Measurements from ENCODE around the gene DPYD.

Gene DPYD

GRCh38 chr1:97649591-97649990 is 271.2 kb downstream of the DPYD start:
- no peaks in the 10 kb centered on the region for H3K9me3 ChIP-seq (ENCODE audit: severe bottlenecking)
- TF ChIP-seq CTCF (IDR thresholded peaks at IDR 0.05; ENCODE audit: low read depth, low read length): no peak
- H3K27ac ChIP-seq: no peak overlapping the region
- no peaks in the 10 kb centered on the region for H3K36me3 ChIP-seq
- no peak overlapping the region for H3K4me3 ChIP-seq (ENCODE audit: low read depth, low read length)
- no peaks in the 10 kb centered on the region for H3K27me3 ChIP-seq (ENCODE audit: insufficient read depth, low read depth, severe bottlenecking)
- no peak for DNase-seq

- TF ChIP-seq CTCF (IDR thresholded peaks at IDR 0.05; ENCODE audit: low read depth, low read length): no peak
- no peaks in the 10 kb centered on the region for H3K9me3 ChIP-seq (ENCODE audit: severe bottlenecking)
- DNase-seq: no peak
- H3K27ac ChIP-seq: no peak overlapping the region
- H3K27me3 ChIP-seq (ENCODE audit: insufficient read depth, low read depth, severe bottlenecking): no peaks in the 10 kb centered on the region
- no peaks in the 10 kb centered on the region for H3K36me3 ChIP-seq
- H3K4me3 ChIP-seq (ENCODE audit: low read depth, low read length): no peak overlapping the region
Observed at GRCh38 chr1:97647776-97648175, 273.1 kb downstream of the DPYD start.

GRCh38 chr1:97646071-97646470 is 274.8 kb downstream of the DPYD start:
- H3K27ac ChIP-seq: no peak overlapping the region
- H3K27me3 ChIP-seq (ENCODE audit: insufficient read depth, low read depth, severe bottlenecking): no peaks in the 10 kb centered on the region
- TF ChIP-seq CTCF (IDR thresholded peaks at IDR 0.05; ENCODE audit: low read depth, low read length): no peak
- DNase-seq: no peak
- H3K4me3 ChIP-seq (ENCODE audit: low read depth, low read length): no peak overlapping the region
- H3K36me3 ChIP-seq: no peaks in the 10 kb centered on the region
- H3K9me3 ChIP-seq (ENCODE audit: severe bottlenecking): no peaks in the 10 kb centered on the region

GRCh38 chr1:97640677-97641076 is 280.2 kb downstream of the DPYD start:
- no peaks in the 10 kb centered on the region for H3K27me3 ChIP-seq (ENCODE audit: insufficient read depth, low read depth, severe bottlenecking)
- no peaks in the 10 kb centered on the region for H3K9me3 ChIP-seq (ENCODE audit: severe bottlenecking)
- TF ChIP-seq CTCF (IDR thresholded peaks at IDR 0.05; ENCODE audit: low read depth, low read length): no peak
- H3K36me3 ChIP-seq: no peaks in the 10 kb centered on the region
- no peak overlapping the region for H3K27ac ChIP-seq
- H3K4me3 ChIP-seq (ENCODE audit: low read depth, low read length): no peak overlapping the region
- DNase-seq: no peak

GRCh38 chr1:97636941-97637340 is 283.9 kb downstream of the DPYD start:
- H3K9me3 ChIP-seq (ENCODE audit: severe bottlenecking): no peaks in the 10 kb centered on the region
- no peaks in the 10 kb centered on the region for H3K27me3 ChIP-seq (ENCODE audit: insufficient read depth, low read depth, severe bottlenecking)
- no peak overlapping the region for H3K4me3 ChIP-seq (ENCODE audit: low read depth, low read length)
- no peak overlapping the region for H3K27ac ChIP-seq
- no peaks in the 10 kb centered on the region for H3K36me3 ChIP-seq
- no peak for DNase-seq
- TF ChIP-seq CTCF (IDR thresholded peaks at IDR 0.05; ENCODE audit: low read depth, low read length): no peak

GRCh38 chr1:97634758-97635157 is 286.1 kb downstream of the DPYD start:
- Histone ChIP-seq H3K4me3 (ENCODE audit: low read depth, low read length) (no peak overlapping the region), H3K27me3 (ENCODE audit: insufficient read depth, low read depth, severe bottlenecking) (no peaks in the 10 kb centered on the region), H3K9me3 (ENCODE audit: severe bottlenecking) (no peaks in the 10 kb centered on the region), H3K36me3 (no peaks in the 10 kb centered on the region), H3K27ac (no peak overlapping the region)
- no peak for TF ChIP-seq CTCF (IDR thresholded peaks at IDR 0.05; ENCODE audit: low read depth, low read length)
- no peak for DNase-seq
